ENCODE results near the gene MLH1.

MLH1 gene

GRCh38 chr3:36988356-36988755 lies 5.0 kb upstream of the MLH1 start:
- DNase-seq = no peak

GRCh38 chr3:36989005-36989404 lies 4.3 kb upstream of the MLH1 start:
- DNase-seq = no peak

- no peak for DNase-seq
Observed at GRCh38 chr3:36989568-36989967, 3.8 kb upstream of the MLH1 start.

GRCh38 chr3:36991147-36991546 lies 2.2 kb upstream of the MLH1 start:
- peak; percentile 17 to 30 for DNase-seq

DNA sequence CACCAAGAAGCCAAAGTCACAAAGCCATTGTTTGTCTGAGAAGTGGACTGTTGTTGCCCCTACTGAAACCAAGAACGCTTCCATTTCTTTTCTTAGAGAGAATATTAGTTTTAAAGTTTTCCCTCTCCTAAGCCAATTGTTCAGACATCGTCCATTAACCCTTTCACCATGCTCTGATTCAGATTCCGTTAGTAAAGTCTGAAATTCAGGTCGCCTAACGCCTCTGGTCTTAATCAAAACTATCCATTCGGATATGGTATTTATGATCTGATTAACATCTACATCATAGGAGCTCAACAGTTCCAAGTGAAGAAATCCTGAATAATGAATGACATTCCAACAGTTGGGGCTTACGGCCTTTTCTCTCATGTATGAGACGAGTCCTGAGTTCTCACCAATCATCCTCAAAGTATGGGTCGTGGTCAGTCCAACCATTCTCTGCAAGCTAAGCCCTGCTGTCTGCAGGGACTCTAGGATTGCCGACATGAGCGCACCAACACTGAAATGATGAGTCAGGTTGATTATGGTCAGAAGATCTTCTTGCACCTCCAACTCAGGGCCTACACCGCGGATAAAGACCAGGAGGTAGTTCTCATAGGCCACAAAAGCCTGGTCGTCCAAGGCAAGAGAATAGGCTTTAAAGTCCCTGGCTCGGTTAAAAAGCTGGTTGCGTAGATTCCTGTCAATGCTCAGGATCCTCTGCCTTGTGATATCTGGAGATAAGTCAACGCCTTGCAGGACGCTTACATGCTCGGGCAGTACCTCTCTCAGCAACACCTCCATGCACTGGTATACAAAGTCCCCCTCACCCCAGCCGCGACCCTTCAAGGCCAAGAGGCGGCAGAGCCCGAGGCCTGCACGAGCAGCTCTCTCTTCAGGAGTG lies 1.2 kb upstream of the MLH1 start:
- peak in 1 of 2 donors; percentile 22 for DNase-seq

DNA sequence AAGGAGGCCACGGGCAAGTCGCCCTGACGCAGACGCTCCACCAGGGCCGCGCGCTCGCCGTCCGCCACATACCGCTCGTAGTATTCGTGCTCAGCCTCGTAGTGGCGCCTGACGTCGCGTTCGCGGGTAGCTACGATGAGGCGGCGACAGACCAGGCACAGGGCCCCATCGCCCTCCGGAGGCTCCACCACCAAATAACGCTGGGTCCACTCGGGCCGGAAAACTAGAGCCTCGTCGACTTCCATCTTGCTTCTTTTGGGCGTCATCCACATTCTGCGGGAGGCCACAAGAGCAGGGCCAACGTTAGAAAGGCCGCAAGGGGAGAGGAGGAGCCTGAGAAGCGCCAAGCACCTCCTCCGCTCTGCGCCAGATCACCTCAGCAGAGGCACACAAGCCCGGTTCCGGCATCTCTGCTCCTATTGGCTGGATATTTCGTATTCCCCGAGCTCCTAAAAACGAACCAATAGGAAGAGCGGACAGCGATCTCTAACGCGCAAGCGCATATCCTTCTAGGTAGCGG lies 452 bp upstream of the MLH1 start, which contains the start of gene EPM2AIP1:
Gene EPM2AIP1 (minus strand): TSS at position 326 of the 520 bp plus-strand sequence. CDS start 54 bp downstream, at position 272.
- no peak for DNase-seq

GRCh38 chr3:37014620-37015019 lies 21.3 kb downstream of the MLH1 start:
- DNase-seq = no peak

GRCh38 chr3:37015642-37016041 lies 22.3 kb downstream of the MLH1 start:
- no peak for DNase-seq

- DNase-seq = no peak
Observed at GRCh38 chr3:37016903-37017302, 23.6 kb downstream of the MLH1 start.

DNA sequence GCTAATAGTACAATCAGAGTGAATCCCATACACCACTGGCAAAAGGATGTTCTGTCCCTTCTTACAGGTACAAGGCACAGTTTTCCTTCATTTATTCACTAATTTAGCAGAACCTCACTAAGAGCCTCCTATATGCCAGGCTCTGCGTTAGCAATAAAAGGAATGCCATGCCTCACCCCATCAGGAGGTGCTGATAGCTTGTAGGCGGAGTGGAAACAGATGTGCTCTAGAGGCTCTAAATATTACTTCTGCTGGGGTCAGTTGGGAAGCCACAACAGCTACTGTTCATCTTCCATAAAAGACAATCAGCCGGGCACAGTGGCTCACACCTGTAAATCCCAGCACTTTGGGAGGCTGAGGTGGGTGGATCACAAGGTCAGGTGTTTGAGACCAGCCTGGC lies 24.4 kb downstream of the MLH1 start:
- no peak for DNase-seq

DNA sequence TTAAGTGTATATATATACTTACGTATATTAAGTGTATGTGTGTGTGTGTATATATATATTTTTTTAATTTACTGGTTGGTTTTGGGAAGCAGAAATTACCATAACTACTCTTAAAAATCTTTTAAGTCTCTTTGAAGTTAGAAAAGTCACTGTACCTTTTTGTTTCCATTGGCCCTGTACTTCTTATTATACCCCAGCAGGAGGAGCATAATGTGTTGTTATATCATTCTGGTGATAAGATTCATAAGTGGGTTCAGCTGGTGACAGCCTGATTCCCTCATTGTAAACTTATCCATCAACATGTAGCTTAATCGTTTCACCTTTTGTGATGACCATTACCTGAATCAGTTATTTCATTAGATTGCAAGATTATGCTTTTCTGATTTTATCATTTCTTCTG lies 30.8 kb downstream of the MLH1 start:
- DNase-seq = no peak

GRCh38 chr3:37024820-37025405 lies 31.6 kb downstream of the MLH1 start:
- no peak for DNase-seq

GRCh38 chr3:37025561-37026335 lies 32.4 kb downstream of the MLH1 start:
- no peak for DNase-seq

DNA sequence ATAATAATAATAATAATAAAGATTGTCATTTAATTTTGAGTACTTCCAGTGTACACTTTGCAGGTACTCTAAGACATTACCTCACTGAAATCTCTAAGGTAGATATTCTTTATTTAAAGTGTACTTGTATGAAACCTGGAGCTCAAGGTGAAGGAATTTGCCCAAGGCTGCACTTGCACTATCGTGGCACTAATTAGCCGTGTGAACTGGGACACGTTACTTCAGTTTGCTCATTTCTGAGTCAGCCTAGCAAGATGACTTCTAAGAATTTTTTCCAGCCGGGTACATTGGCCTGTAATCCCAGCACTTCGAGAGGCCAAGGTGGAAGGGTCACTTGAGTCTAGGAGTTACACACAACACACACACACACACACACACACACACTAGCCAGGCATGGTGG lies 33.5 kb downstream of the MLH1 start:
- no peak for DNase-seq

DNA sequence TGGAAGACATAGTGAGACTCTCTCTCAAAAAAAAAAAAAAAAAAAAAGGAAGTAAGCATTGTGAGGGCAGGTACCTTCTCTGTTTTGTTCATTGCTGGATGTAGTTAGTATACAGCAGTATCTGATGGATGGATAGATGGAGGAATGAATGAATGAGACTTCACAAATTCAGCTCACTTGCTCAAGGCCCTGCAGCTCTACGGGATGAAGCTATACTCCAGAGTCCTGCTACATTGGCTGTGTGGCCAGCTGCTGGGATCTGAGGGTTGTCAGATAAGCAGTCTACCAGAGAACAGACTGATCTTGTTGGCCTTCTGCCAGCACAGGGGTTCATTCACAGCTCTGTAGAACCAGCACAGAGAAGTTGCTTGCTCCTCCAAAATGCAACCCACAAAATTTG lies 35.0 kb downstream of the MLH1 start:
- DNase-seq = no peak

DNA sequence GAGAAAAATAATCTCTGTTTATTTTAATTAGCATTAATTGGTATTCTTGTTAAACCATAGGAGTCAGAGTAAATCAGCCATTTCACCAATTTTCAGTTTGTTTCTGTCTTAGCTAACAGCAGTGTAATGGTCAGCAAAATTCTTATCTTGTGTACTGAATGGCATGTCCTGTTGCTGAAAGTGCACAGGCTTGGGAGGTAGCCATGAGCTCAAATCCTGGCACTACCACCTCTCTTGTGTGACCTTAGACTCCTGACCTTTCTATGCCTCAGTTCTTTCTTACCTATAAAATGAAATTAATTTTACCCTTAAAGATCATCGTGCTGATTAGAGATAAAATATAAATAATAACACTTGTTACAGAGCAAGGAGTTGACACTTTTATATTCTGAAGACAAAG lies 35.8 kb downstream of the MLH1 start:
- no peak for DNase-seq

DNA sequence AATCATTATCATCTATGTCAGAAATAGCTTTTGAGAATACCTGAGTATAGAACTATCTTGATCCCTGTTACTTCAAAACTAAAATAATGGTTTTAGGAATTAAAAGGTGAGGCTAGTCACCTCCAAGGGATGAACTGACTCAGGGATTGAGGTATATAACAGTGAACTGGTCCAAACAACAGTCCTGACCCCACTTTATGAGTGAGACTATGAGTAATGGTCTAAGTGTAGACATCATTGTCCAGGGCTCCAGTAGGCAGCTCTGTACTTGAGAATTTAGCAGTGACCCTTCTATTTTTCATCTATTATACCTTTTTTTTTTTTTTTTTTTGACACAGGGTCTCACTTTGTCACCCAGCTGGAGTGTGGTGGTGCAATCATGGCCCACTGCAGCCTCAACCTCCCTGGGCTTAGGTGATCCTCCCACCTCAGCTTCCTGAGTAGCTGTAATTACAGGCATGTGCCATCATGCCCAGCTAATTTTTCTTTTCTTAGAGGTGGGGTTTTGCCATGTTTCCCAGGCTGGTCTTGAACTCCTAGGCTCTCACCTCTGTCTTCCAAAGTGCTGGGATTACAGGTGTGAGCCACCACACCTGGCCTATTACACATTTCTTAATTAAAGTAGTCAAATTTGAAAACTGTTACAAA lies 36.3 kb downstream of the MLH1 start:
- DNase-seq = no peak

- DNase-seq = no peak
Observed at GRCh38 chr3:37030588-37030987, 37.3 kb downstream of the MLH1 start.

DNA sequence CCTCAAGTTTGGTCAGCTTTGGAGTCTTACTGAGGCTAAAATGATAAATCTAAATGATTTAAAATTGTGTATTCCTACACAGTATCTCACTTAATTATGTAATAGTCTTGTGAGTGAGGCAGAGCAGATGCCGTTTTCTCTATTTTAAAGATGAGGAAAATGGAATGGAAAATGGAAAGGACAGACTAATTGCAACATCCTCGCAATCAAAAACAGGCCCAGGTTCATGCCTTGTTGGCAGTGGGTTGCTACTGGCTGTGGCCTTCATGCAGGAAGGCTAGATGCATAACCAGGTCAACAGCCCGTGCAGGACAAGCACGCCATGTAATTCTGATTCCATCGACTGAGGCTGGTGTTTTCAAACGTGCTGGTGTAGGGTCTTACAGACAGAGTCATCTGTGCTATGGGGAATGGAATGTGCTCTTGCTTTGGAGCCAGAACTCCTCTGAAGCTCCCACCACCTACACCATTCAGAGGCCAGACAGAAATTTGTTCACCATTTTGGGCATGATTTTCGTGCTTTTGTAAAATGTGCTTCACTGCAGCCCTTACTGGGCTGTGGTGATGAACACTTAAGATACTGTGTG lies 37.9 kb downstream of the MLH1 start:
- DNase-seq = no peak

- no peak for DNase-seq
Observed at GRCh38 chr3:37032961-37033360, 39.6 kb downstream of the MLH1 start.

GRCh38 chr3:37037352-37037751 lies 44.0 kb downstream of the MLH1 start:
- no peak for DNase-seq

GRCh38 chr3:37039161-37039846 lies 46.0 kb downstream of the MLH1 start:
- no peak for DNase-seq
